GM20431 (cell line): ENCODE measurements around the gene SPATA16.
"Not testable (repeated sequence)": the region's sequence is repeated elsewhere in the genome, so short reads cannot be mapped to it uniquely, and the experiment has no call there.

Source experiments
- in situ Hi-C: fragments of 300-500 bp; cut with MseI, MboI; formaldehyde crosslinking; loops from one replicate; pipeline ENCODE4 v1.15.0; 2020; ENCODE audit warnings: low sequenced_read_pairs; ENCODE audit not compliant: unreplicated experiment

The SPATA16 gene

DNA sequence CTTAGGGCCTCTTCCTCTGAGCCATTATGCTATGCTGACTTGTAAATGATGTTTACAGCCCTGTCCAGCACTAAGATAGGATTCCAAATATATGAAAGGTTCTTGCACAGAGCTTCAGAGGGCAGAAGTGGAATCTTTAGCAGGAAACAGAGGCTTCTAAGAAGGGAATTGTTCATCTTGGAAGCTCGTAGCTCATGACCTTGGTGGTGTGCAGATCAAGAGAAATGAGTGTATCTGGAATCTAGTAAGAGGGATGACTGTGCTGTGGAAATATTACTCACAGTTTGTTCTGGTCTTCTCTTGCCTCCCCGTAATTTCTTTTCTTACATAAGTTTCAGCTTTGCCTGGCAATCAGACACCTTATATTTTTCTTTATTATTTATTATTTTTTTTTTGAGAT lies 175.8 kb downstream of the SPATA16 start:
- in situ Hi-C loops, result no loop called here

- in situ Hi-C loops, result not testable (repeated sequence)
Observed at GRCh38 chr3:172960626-172961182, 180.3 kb downstream of the SPATA16 start.

- in situ Hi-C loops, result no loop called here
Observed at GRCh38 chr3:172958565-172958964, 182.5 kb downstream of the SPATA16 start.

- in situ Hi-C loops, result no loop called here
Observed at GRCh38 chr3:172953571-172953970, 187.5 kb downstream of the SPATA16 start.

DNA sequence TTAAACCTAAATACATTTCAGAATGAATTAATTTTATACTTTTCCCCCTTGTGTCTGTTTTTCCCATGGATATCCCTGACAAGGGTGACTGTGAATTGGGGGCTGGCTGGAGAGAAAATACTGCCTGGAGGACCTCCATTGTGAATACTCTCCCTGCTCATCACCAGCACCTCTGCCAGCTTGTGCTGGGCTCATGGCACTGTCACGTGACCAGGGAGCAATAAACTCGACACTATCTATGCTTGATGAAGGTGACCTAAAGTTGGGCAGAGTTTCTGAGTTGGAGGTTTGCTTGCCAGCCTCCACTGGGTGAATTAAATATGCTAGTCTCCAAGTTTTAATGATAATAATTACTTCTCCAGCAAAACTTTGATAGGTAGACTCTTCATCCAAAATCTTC lies 189.5 kb downstream of the SPATA16 start:
- in situ Hi-C loops, result no loop called here

- in situ Hi-C loops, result no loop called here
Observed at GRCh38 chr3:172946061-172946460, 195.0 kb downstream of the SPATA16 start.

DNA sequence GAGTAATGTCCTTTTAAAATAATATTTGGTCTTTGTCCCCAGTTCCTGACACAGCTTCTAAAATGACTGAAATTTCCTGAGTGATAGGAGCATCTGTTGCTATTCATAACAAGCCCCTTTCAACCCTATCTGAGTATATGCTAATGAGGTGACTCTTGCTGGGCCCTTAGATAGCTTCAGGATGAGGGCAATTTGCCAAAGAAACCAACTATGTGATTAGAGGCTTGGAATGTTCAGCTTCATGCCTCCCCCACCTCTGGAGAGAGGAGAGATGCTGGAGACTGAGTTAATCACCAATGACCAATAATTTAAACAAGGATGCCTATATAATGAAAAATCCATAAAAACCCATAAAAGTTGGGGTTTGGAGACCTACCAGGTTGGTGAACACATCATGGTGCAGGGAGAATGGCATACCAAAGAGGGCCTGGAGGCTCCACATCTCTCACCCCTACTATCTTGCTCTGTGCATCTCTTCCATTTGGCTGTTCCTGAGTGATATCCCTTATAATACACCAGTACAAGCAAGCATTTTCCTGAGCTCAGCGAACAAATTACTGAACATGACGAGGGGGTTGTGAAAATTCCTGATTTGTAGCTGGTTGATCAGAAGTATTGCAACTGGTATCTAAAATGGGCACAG lies 201.3 kb downstream of the SPATA16 start:
- in situ Hi-C loops, result no loop called here

GRCh38 chr3:172938788-172939187 lies 202.2 kb downstream of the SPATA16 start:
- in situ Hi-C loops, result no loop called here

DNA sequence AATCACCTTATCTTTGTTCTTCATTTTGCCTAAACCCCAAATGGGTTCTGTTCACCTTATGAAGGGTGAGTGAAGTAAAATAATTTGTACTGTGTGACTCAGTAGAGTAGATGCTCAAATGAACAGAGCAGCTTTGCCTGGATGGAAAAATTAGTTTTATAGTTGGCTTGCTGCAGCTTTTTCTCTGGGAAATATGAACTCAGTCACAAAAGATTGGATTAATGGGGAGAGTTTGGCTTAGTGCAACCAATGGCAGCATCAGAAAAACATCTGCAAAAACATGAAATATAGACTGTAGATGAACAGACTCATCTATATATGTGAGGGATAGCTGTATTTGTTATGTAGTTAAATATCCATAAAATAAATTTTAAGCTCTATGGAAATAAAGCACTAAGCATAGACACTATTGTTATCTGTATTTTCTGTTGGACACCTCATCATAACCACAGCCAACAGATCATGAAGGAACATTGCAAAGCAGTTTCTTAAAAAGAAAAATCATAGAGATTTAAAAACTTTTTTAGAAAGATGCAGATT lies 209.2 kb downstream of the SPATA16 start:
- in situ Hi-C loops, result no loop called here

DNA sequence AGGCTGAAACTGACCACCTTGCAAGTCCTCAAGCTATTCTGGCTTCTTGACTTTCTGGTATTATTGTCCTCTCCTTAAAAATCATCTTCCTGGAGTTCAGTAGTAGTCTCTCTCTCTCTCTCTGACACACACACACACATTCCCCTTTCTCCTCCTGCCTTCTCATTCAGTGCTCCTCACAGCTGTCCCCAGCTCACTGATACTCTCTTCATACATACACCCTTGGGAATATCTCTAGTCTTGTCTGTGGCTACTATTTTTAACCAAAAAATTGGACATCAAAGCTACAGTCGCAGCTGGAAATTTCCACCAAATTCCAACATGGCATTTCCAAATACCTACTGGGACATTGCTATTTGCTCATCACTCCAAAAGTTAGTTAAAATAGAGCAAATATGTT lies 211.6 kb downstream of the SPATA16 start:
- in situ Hi-C loops, result no loop called here

DNA sequence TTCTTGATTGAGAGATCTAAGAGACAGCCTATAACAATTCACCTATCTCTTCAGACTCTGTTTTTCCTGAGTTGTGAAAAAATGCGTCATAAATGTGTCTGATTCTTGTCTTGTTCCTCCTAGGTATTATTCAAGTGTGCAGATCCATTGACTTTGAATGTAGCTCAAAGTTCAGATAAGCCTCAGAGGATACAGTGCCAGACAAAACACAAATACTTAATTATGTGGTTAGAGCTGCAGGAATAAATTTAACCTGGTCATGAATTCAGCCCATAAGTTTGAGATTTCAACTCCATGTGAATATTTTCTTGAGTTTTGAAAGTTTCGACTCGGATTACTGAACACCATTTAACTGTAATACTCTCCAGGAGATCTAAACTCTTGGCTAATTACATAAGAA lies 216.5 kb downstream of the SPATA16 start:
- in situ Hi-C loops, result no loop called here

GRCh38 chr3:172919297-172919683 lies 221.7 kb downstream of the SPATA16 start:
- in situ Hi-C loops, result no loop called here

DNA sequence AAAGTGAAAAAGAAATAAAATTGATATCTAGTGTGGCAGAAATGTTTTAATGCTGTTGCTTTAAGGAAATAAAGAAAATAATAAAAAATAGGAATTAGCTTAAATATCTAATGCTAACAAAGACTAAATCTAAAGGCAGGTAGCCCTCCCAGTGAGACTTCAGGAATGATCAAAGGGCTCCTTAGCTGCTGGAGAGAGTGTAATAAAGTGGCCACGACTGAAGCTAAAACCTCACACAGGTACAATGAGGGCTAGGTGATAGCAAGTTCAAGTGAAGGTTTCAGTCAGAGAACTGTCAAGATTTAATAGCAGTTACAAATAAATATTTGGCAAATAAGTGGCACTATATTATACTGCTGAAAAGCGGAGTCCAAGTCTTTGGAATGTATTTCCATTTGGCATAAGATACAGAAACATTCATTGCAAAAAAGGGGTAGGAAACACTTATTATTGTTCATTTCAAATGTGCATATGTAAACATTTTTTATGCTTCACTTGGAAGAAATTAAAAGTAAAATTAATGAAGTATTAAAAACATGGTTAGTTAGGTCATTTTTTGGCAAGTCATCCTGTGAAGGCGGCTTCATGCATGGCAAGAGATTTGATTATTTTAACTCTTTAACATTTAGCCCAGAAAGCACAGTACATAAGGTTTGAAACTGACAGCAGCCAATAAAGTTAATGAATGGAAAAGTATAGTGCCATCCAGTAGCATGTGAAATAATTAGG lies 222.3 kb downstream of the SPATA16 start:
- in situ Hi-C loops, result no loop called here

DNA sequence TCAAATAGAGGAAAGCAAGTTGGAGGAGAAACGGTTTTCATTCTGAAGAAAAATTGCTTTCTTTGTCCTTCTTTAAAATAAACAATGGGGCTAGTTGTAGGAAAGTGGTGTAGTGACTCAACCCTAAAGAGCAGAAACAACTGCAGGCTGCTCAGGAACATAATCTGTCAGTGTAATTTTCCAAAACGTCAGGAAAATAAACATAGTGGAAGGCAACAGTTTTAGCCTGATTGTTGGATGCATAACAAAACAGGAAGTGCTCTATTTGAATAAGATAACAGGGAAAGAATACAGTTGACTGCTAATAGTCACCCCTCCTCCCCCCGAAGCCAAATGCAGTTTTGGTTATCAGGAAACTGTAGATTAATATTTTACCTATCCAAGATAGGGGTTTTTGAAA lies 222.9 kb downstream of the SPATA16 start:
- in situ Hi-C loops, result no loop called here

DNA sequence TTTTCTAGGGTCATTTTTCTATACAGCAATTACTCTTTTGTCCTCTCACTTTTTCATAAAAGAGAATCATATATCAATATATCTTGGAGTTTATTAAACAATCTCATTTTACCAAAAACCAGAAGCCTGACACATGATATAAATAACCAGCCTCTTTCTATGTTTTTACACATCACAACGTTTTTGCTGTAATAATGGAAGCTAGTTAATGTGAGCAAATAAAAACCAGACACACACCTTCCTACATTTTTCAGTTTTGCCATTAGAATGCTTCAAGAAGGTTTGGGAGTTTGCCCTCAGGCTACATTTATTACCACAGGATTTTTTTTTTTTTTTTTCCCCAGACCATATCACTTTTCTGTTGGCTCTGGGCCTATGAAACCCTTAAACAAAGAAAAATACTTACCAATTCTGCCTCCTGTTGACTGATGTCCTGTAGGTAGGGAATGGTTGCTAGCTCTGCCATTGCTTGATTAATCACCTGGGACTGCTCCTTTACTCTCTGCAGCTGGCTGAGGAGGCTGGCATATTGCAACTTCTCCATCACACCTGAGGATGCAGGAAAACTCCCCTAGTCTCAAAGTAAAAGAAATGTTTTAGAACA lies 225.0 kb downstream of the SPATA16 start:
- in situ Hi-C loops, result no loop called here

DNA sequence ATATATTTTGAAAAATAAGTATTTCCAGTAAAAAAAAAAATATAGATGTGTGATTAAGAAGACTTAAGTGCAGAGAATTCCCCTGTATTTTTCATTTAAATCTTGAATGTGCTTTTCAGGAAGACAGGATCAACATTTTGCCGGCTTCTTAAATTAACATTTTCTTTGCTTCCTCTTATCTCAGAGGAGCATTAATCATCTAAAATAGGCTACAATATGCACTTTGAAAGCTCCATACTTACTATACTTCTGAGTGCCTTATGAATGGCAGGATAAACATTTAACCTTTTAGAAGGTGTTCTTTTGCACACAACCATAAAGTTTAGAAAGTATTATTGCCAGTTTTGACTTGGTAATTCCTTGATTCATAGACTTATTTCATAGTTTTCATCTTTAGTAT lies 226.2 kb downstream of the SPATA16 start:
- in situ Hi-C loops, result no loop called here

GRCh38 chr3:172913911-172914655 lies 227.0 kb downstream of the SPATA16 start:
- in situ Hi-C loops, result no loop called here

DNA sequence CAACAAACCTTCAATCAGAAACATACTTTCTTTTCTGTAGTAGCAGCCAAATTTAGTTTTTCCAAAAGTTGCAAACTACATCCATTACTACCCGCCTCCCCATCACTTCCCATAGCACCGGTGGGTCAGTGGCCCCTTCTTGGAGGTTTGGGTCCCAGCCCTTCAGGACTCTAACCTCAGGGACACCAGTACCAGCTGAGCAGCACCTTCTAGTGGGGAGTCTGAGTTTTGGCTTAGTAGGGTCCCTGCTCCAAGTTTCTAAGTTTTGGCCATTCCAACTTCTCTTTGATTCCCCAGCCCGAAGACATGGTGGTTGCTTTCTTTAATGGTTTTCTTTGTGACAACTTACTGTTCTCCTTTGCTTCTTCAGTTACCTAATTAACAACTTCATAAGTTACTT lies 229.9 kb downstream of the SPATA16 start:
- in situ Hi-C loops, result no loop called here

- in situ Hi-C loops, result no loop called here
Observed at GRCh38 chr3:172908771-172909270, 232.2 kb downstream of the SPATA16 start.

DNA sequence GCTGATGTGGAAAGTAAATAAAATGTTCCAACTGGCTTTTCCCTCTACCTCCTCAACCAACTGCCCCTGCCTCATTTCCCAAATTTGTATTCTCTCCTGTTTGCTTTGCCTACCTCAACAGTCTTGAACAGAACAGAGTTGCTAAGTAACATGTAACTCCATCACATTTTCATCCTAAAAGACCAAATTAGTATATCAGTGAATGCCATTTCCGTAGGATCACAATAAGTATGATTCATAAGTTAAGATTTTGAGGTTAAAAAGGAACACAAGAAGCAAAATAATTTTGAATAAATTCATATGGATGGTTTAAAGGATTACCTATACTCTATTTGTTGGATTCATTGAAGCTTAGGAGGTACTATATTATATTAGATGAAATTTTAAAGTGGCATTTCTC lies 235.6 kb downstream of the SPATA16 start:
- in situ Hi-C loops, result no loop called here
